SK-N-SH treated with all-trans-retinoic acid at 6 μM for 48 hours (cell line): Measurements from ENCODE around the gene PRKRIP1.
"Not testable (repeated sequence)": the region's sequence is repeated elsewhere in the genome, so short reads cannot be mapped to it uniquely, and the experiment has no call there.

Source experiments
- ATAC-seq: fragments of 200-7000 bp; cut with Tn5 transposase; 3 replicates; pipeline ENCODE4 v1.9.1; 2020; ENCODE audit warnings: mild to moderate bottlenecking, moderate library complexity
- ARNTL ChIP-seq: fragments of 450-650 bp; formaldehyde crosslinking; IDR thresholded peaks from 2 replicates; pipeline ENCODE4 v1.5.0; 2020; ENCODE audit warnings: low read depth, mild to moderate bottlenecking, moderate library complexity, borderline replicate concordance
- BACH2 ChIP-seq: fragments of 250-450 bp; sonication (Bioruptor Pico); IDR thresholded peaks from 2 replicates; pipeline ENCODE4 v1.9.0; 2021; ENCODE audit warnings: mild to moderate bottlenecking, borderline replicate concordance
- CREB5 ChIP-seq: fragments of 250-450 bp; sonication (Bioruptor Pico); IDR thresholded peaks from 2 replicates; pipeline ENCODE4 v1.5.1; 2020; ENCODE audit warnings: low read depth, mild to moderate bottlenecking, moderate library complexity
- ESRRG ChIP-seq: fragments of 250-450 bp; sonication (Bioruptor Pico); IDR thresholded peaks from 2 replicates; pipeline ENCODE4 v1.6.1; 2021; ENCODE audit warnings: mild to moderate bottlenecking
- GLIS3 ChIP-seq: fragments of 250-450 bp; sonication (Bioruptor Pico); IDR thresholded peaks from 2 replicates; pipeline ENCODE4 v1.5.0; 2020; ENCODE audit warnings: mild to moderate bottlenecking, moderate library complexity
- ISL1 ChIP-seq: fragments of 250-450 bp; sonication (Bioruptor Pico); IDR thresholded peaks from 2 replicates; pipeline ENCODE4 v2.1.2; 2022; ENCODE audit warnings: mild to moderate bottlenecking, moderate library complexity
- OSR1 ChIP-seq: fragments of 250-450 bp; sonication (Bioruptor Pico); IDR thresholded peaks from 2 replicates; pipeline ENCODE4 v1.8.0; 2022; ENCODE audit warnings: moderate library complexity, mild to moderate bottlenecking, inconsistent platforms
- PATZ1 ChIP-seq: fragments of 250-450 bp; sonication (Bioruptor Pico); IDR thresholded peaks from 2 replicates; pipeline ENCODE4 v1.8.0; 2020; ENCODE audit warnings: mild to moderate bottlenecking, moderate library complexity, borderline replicate concordance
- PPARA ChIP-seq: fragments of 250-450 bp; sonication (Bioruptor Pico); IDR thresholded peaks from 2 replicates; pipeline ENCODE4 v1.5.0; 2020; ENCODE audit warnings: mild to moderate bottlenecking, borderline replicate concordance
- RARB ChIP-seq: fragments of 250-450 bp; sonication (Bioruptor Pico); IDR thresholded peaks from 2 replicates; pipeline ENCODE4 v1.8.0; 2021; ENCODE audit warnings: mild to moderate bottlenecking, moderate library complexity
- SNAI2 ChIP-seq: fragments of 250-450 bp; sonication (Bioruptor Pico); IDR thresholded peaks from 2 replicates; pipeline ENCODE4 v1.5.0; 2020; ENCODE audit warnings: mild to moderate bottlenecking, moderate library complexity
- TOX ChIP-seq: fragments of 250-450 bp; sonication (Bioruptor Pico); IDR thresholded peaks from 2 replicates; pipeline ENCODE4 v1.8.0; 2021; ENCODE audit warnings: mild to moderate bottlenecking, moderate library complexity, borderline replicate concordance
- ZC3H10 ChIP-seq: fragments of 250-450 bp; sonication (Bioruptor Pico); IDR thresholded peaks from 2 replicates; pipeline ENCODE4 v1.5.1; 2021; ENCODE audit warnings: mild to moderate bottlenecking, moderate library complexity
- ZFP3 ChIP-seq: fragments of 250-450 bp; sonication (Bioruptor Pico); IDR thresholded peaks from 2 replicates; pipeline ENCODE4 v1.5.0; 2020; ENCODE audit warnings: mild to moderate bottlenecking, moderate library complexity
- ZFP30 ChIP-seq: fragments of 450-650 bp; formaldehyde crosslinking; IDR thresholded peaks from 2 replicates; pipeline ENCODE4 v1.5.0; 2022; ENCODE audit warnings: mild to moderate bottlenecking, moderate library complexity
- ZNF565 ChIP-seq: fragments of 450-650 bp; formaldehyde crosslinking; conservative IDR thresholded peaks from 2 replicates; pipeline ENCODE4 v1.5.0; 2020; ENCODE audit warnings: low read depth, mild to moderate bottlenecking, moderate library complexity
- ZNF8 ChIP-seq: fragments of 450-650 bp; formaldehyde crosslinking; IDR thresholded peaks from 2 replicates; pipeline ENCODE4 v1.5.0; 2020; ENCODE audit warnings: mild to moderate bottlenecking, moderate library complexity
- TF ChIP-seq, protein P1 (sequence below): fragments of 250-450 bp; sonication (Bioruptor Pico); IDR thresholded peaks from 2 replicates; pipeline ENCODE4 v1.5.1; 2021; ENCODE audit warnings: mild to moderate bottlenecking, moderate library complexity
- TF ChIP-seq, protein P2 (sequence below): fragments of 250-450 bp; sonication (Bioruptor Pico); IDR thresholded peaks from 2 replicates; pipeline ENCODE4 v1.8.0; 2021; ENCODE audit warnings: low read depth, mild to moderate bottlenecking, moderate library complexity, borderline replicate concordance
- TF ChIP-seq, protein P3 (sequence below): fragments of 250-450 bp; sonication (Bioruptor Pico); IDR thresholded peaks from 2 replicates; pipeline ENCODE4 v1.5.0; 2020; ENCODE audit warnings: mild to moderate bottlenecking, moderate library complexity

The PRKRIP1 gene

DNA sequence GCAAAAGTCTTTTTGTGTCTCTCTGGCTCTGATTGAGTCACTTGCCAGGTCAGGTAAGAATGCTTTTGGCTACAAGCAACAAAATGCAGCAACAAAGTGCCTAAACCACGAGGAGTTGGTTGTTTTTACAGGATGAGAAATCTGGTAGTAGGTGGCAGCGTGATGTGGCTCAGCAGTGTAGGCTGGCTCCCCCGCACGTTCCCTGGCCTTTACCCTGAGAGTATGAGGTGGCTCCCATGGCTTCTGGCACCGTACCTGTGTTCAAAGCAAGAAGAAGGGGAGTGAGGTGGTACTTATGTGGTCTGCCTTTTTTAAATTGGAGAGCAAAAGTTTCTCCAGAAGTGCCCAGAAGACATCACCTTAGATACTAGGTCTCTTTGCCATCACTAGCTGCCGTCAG, 11.7 kb downstream of the PRKRIP1 start:
- no peak for ATAC-seq
- TF ChIP-seq ZFP3 (CRISPR knock-in tag) (no peak), SNAI2 (no peak), CREB5 (CRISPR knock-in tag) (no peak), ARNTL (no peak), TOX (CRISPR knock-in tag) (no peak), RARB (CRISPR knock-in tag) (no peak), ESRRG (CRISPR knock-in tag) (no peak)
- TF ChIP-seq, protein P1, sequence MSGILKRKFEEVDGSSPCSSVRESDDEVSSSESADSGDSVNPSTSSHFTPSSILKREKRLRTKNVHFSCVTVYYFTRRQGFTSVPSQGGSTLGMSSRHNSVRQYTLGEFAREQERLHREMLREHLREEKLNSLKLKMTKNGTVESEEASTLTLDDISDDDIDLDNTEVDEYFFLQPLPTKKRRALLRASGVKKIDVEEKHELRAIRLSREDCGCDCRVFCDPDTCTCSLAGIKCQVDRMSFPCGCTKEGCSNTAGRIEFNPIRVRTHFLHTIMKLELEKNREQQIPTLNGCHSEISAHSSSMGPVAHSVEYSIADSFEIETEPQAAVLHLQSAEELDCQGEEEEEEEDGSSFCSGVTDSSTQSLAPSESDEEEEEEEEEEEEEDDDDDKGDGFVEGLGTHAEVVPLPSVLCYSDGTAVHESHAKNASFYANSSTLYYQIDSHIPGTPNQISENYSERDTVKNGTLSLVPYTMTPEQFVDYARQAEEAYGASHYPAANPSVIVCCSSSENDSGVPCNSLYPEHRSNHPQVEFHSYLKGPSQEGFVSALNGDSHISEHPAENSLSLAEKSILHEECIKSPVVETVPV (CRISPR knock-in tag) = no peak
- TF ChIP-seq, protein P2, sequence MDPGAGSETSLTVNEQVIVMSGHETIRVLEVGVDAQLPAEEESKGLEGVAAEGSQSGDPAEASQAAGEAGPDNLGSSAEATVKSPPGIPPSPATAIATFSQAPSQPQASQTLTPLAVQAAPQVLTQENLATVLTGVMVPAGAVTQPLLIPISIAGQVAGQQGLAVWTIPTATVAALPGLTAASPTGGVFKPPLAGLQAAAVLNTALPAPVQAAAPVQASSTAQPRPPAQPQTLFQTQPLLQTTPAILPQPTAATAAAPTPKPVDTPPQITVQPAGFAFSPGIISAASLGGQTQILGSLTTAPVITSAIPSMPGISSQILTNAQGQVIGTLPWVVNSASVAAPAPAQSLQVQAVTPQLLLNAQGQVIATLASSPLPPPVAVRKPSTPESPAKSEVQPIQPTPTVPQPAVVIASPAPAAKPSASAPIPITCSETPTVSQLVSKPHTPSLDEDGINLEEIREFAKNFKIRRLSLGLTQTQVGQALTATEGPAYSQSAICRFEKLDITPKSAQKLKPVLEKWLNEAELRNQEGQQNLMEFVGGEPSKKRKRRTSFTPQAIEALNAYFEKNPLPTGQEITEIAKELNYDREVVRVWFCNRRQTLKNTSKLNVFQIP (CRISPR knock-in tag) = no peak

DNA sequence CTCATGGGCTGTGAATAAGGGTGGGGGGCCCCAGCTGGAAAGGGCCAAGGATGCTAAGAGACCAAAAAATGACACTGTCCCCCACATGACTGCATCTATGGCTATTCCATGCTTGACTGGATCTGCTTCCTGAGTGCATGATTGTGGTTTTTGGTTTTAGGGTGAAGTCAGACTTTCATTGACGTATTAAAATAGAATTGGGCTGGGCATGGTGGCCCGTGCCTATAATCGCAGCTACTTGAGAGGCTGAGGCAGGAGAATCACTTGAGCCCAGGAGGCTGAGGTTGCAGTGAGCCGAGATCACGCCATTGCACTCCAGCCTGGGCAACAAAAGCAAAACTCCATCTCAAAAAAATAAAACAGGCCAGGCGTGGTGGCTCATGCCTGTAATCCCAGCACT, 12.4 kb downstream of the PRKRIP1 start:
- ATAC-seq = not testable (repeated sequence)

- TF ChIP-seq, protein P3, sequence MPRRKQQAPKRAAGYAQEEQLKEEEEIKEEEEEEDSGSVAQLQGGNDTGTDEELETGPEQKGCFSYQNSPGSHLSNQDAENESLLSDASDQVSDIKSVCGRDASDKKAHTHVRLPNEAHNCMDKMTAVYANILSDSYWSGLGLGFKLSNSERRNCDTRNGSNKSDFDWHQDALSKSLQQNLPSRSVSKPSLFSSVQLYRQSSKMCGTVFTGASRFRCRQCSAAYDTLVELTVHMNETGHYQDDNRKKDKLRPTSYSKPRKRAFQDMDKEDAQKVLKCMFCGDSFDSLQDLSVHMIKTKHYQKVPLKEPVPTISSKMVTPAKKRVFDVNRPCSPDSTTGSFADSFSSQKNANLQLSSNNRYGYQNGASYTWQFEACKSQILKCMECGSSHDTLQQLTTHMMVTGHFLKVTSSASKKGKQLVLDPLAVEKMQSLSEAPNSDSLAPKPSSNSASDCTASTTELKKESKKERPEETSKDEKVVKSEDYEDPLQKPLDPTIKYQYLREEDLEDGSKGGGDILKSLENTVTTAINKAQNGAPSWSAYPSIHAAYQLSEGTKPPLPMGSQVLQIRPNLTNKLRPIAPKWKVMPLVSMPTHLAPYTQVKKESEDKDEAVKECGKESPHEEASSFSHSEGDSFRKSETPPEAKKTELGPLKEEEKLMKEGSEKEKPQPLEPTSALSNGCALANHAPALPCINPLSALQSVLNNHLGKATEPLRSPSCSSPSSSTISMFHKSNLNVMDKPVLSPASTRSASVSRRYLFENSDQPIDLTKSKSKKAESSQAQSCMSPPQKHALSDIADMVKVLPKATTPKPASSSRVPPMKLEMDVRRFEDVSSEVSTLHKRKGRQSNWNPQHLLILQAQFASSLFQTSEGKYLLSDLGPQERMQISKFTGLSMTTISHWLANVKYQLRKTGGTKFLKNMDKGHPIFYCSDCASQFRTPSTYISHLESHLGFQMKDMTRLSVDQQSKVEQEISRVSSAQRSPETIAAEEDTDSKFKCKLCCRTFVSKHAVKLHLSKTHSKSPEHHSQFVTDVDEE (CRISPR knock-in tag) = no peak
- TF ChIP-seq ZFP3 (CRISPR knock-in tag) (no peak), ZFP30 (CRISPR knock-in tag) (no peak), RARB (CRISPR knock-in tag) (no peak), OSR1 (CRISPR knock-in tag) (no peak), ZNF565 (CRISPR knock-in tag) (no peak), PPARA (no peak), TOX (CRISPR knock-in tag) (no peak), ISL1 (CRISPR knock-in tag) (no peak), ARNTL (no peak)
- TF ChIP-seq, protein P2 (CRISPR knock-in tag) = no peak
- TF ChIP-seq, all 23 proteins: peak for 0
Measured at GRCh38 chr7:102409340-102409739, 13.2 kb downstream of the PRKRIP1 start.

GRCh38 chr7:102410123-102410522, 14.0 kb downstream of the PRKRIP1 start:
- no peak for ATAC-seq
- TF ChIP-seq GLIS3 (CRISPR knock-in tag) (no peak), OSR1 (CRISPR knock-in tag) (no peak), ZFP30 (CRISPR knock-in tag) (no peak), ARNTL (no peak), ZC3H10 (CRISPR knock-in tag) (no peak), PATZ1 (CRISPR knock-in tag) (no peak), ZNF8 (CRISPR knock-in tag) (no peak), BACH2 (CRISPR knock-in tag) (no peak), ZNF565 (CRISPR knock-in tag) (no peak), ZFP3 (CRISPR knock-in tag) (no peak), ESRRG (CRISPR knock-in tag) (no peak)
- TF ChIP-seq, protein P1 (CRISPR knock-in tag) = no peak
- TF ChIP-seq, protein P3 (CRISPR knock-in tag) = no peak

More at GRCh38 chr7:102409340-102409739, 13.2 kb downstream of the PRKRIP1 start:
- ATAC-seq = no peak
